Measurements from ENCODE around the gene GRIP1.

Gene GRIP1

GRCh38 chr12:66647034-66647691 is 31.7 kb downstream of the GRIP1 start:
- DNase-seq (ENCODE audit: low read depth): no peak

DNA sequence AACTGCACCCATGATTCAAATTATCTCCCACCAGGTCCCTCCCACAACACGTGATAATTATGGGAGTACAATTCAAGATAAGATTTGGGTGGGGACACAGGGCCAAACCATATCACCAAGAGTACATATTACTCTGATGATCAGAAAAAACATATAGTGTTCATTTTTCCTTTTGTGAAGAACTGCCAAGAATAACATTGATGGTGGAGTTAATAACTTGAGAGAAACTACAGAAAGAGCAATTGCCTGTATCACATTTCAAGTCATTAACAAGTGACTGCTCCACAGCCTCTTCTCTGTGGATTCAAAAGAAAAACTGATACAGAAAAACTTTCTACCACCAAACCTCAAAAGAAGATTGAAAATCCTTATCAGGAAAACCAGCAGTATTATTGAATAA is 34.7 kb downstream of the GRIP1 start:
- DNase-seq (ENCODE audit: low read depth): no peak

DNA sequence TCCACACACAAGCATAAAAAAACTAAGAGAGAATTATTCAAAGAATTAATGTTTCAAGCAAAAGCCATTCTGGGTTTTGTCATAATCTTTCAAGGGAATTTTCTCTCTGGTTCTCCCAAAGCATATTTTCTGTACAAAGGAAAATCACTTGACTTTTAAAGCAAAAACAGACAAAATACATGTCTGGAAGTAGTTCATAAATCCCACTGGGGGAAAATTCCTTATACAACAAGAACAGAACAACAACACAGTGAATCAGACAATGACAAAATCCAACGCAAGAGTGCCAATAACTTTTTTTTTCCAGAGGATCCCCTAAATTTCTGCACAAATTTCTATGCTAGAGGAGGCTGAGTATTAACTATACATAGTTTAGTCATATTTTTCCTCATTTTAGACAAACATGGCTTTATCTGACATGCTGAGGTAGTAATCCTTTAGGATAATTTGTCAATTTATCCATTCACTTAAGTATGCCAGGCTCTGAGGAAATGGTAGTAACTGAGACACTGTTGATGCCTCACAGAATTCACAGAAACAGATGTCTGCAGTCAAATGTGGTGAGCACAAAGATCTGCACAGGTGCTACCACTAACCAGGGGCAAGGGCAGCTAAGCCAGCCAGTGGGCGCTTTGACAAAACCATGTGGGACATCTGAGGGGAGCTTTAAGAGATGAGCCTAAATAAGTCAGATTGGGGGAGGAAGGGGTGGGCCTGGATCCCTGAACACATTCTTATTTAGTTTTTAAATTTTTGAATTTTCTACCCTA is 38.0 kb downstream of the GRIP1 start:
- no peak for DNase-seq (ENCODE audit: low read depth)

DNA sequence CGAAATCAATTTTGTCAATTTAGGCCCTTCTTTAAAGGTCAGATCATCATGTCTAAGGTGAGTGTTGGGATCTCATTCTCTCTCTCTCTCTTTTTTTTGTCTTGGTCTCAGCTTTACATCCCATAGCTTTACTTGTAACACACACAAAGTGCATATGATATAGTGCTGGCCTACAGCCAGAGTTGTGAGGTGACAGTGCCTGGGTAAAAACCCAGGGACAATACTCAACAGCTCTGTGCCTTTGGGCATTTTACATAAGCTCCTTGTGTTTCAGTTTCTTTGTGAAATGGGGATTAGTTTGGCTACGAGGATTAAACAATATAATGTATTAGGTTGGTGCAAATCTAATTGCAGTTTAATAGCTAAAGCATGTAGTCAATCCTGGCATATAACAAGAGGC is 40.2 kb downstream of the GRIP1 start:
- no peak for DNase-seq (ENCODE audit: low read depth)

- DNase-seq (ENCODE audit: low read depth): no peak
These were observed 41.1 kb downstream of the GRIP1 start for GRCh38 chr12:66637699-66638301.

DNA sequence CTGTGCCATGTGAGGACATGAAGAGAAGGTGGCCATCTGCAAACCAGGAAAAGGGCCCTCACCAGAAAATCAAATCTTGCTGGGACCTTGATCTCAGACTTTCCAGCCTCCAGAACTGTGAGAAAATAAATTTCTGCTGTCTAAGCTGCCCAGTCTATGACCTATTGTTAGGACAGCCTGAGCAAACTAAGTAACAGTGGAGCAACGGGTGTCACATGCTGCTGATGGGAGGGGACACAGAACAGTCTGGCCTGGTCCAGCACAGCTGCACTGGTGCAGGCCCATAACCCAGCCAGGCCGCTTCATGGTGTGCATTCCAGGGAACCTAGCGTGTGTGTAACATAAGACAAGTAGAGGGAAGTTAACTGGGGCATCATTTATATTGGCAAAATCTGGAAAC is 42.1 kb downstream of the GRIP1 start:
- DNase-seq (ENCODE audit: low read depth): no peak

DNA sequence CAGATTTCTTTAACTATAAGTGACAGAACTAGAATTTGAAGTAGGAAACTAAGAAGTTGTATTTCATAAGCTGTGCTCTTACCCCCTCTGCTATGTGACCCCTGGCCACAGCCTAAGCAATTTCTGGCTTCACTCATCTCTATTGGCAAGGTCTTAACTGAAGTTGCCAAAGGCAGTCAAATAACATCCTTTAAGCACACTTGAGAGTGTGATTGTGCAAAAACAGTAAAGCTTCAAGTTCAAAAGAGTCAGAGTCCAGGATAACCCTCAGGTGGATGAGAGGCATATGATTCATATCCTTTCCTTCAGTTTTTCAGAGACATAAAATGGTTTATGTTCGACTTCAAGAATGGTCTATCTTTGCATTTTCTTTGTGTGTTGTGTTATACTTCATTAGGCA is 45.2 kb downstream of the GRIP1 start:
- no peak for DNase-seq (ENCODE audit: low read depth)

GRCh38 chr12:66629138-66629870 is 49.6 kb downstream of the GRIP1 start:
- no peak for DNase-seq (ENCODE audit: low read depth)

DNA sequence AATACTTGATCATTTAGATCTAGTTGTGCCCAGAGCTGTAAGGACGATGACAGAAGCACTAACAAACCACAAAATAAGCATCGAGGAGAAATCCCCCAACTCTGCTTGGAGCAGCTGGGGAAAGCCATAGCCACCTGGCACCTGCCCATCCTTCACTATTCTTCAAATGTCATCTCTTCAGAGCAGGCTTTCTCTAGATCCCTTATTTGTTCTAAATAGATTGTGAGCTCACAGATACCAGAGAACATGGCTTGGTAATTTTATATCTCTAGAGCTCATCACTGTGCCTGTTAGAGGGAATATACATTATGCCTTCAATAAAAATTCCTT is 50.9 kb downstream of the GRIP1 start:
- no peak for DNase-seq (ENCODE audit: low read depth)

- no peak for DNase-seq (ENCODE audit: low read depth)
These were observed 51.4 kb downstream of the GRIP1 start for GRCh38 chr12:66627270-66627987.

GRCh38 chr12:66624806-66625205 is 54.1 kb downstream of the GRIP1 start:
- DNase-seq (ENCODE audit: low read depth): no peak

- no peak for DNase-seq (ENCODE audit: low read depth)
These were observed 55.4 kb downstream of the GRIP1 start for GRCh38 chr12:66623455-66623854.

DNA sequence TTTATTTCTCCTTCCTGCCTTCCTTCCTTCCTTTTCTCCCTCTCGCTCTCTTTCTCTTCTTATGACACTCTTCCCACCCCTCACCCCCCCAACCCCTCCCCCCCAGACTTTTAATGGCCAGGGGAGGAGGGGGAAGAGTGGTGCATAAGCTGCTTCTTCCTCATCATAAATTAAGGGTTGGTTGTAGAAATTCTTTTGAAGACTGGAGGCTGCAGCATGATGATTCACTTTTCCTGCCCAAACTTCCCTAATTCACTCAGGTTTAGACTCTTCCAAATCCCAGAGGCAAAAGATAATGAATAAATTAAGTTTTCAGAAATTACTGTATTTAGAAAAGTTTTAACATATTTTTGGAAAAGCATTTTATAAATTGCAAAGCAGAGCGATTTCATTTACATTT is 58.2 kb downstream of the GRIP1 start:
- no peak for DNase-seq (ENCODE audit: low read depth)

DNA sequence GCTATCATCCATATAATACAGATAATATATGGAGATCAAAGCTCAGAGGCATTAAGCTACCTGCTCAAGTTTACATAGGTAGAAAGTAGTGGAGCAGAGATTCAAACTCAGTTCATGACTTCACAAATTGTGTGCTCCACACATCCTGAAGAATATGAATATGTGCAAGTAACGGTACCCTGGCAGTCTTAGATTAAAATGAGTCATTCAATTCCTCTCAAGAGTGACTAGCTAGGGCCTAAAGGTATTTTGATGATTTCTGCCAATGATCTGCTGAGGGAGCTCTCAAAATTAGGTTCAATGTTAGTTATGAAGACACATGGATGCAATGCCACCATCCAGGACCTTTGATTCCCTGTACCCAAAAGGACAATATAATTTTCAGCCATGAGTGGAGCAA is 58.9 kb downstream of the GRIP1 start:
- DNase-seq (ENCODE audit: low read depth): no peak

DNA sequence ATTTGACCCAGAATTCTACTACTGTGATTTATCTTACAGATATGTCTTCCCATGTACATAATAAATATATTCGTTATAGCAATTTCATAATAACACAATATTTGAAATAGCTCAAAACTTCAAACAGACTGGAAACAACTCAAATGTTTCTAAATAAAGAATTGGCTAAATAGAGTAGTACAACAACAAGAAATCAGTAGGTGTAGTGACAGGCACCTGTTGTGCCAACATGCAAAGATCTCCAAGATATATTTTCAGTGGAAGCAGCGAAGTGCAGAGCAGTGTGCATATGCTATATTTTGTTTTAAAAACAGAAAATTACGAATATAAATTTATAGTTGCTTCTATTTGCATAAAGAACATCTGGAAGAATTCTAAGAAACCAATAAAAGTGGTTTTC is 60.9 kb downstream of the GRIP1 start:
- DNase-seq (ENCODE audit: low read depth): no peak

- DNase-seq (ENCODE audit: low read depth): no peak
These were observed 66.6 kb downstream of the GRIP1 start for GRCh38 chr12:66612090-66612775.

DNA sequence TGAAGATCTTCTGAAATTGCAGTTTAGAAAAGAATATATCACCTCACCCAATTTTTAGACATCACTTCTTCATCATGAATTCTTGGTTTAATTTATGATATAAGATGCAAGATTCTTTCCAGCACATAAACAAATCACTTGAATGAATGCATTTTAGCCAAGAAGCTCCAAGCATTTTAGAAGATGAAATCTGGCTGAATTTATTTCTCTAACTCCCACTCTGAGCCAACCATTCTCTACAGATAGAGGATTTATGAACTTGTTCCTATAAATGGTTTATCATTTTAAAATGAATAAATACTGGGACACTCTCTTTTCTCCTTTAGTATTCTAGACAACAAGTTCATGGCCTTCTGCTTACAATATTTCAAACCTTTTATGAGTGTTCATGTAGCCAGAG is 71.7 kb downstream of the GRIP1 start:
- no peak for DNase-seq (ENCODE audit: low read depth)

GRCh38 chr12:66605293-66605692 is 73.6 kb downstream of the GRIP1 start:
- no peak for DNase-seq (ENCODE audit: low read depth)

DNA sequence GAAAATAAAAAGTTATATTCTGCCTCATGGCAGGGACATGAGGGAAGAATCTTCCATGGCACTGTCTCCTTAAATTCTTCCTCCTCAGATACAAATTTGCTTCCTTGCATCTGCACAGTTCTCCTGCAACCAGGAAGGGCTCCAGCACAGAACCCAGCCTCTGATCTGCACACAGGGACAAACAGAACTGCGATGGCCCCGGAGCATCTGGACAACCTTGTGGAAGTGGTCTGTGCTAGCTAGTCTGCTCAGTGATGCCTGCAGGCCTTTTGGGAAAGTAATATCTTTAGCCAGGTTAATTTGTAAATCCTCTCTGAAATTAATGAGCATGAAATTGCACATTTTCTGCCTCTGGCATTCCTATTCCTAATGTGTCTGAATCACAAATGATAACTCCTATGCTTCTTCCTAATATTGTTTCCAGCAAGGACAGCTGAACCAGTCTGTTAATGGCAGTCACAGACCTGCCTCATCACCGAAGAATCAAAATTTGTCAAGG is 74.8 kb downstream of the GRIP1 start:
- no peak for DNase-seq (ENCODE audit: low read depth)

- DNase-seq (ENCODE audit: low read depth): no peak
These were observed 75.4 kb downstream of the GRIP1 start for GRCh38 chr12:66603461-66603860.

DNA sequence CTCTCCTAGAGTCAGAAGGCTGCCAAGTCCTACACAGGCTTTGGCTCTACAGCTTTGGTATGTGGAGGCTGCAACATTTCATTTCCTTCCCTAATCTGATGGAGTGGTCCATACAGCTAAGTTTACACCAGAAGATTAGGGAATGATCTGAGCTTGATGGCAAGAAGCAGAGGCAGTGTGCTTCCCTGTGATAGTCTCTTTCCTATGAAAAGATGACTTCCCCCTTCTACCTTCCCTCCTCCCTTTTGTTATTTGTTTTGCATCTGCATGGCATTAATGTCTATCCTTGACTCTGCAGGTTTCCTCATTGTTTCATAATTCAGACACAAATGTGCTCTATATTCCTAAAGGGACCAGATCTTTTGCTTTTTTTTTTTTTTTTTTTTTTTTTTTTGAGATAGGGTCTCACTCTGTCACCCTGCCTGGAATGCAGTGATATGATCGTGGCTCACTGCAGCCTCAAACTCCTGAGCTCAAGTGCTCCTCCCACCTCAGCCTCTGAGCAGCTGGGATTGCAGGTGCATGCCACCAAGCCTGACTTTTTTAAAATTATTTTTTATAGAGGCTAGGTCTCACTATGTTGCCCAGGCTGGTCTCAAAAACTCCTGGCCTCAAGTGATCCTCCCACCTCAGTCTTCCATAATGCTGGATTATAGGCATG is 76.3 kb downstream of the GRIP1 start:
- DNase-seq (ENCODE audit: low read depth): no peak
